Measurements from ENCODE around the gene SPTLC2.

DNA sequence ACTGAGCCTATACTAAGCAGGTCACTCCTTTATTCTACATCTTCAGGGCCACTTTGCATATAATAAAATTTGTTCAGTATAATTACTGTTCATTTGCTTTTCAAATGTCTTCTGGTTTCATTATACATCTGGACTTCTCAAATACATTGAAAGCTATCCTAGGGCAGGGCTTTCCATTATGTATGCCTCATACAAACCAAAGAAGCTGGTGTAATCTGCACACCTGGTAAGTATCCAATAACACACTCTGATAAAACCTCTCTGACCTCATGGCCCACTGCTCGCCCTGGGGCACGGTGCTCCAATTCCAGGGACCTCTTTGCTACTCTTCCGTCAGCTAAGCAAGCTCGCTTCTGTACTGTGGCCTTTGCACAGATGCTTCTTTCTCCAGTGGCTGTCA, 95.9 kb downstream of the SPTLC2 start:
- no peak for TF ChIP-seq CTCF (conservative IDR thresholded peaks at IDR 0.05; ENCODE audit: low read length)
- TF ChIP-seq EZH2phosphoT487 (IDR thresholded peaks at IDR 0.05; ENCODE audit: borderline replicate concordance): no peak
